Naive thymus-derived CD8-positive, alpha-beta T cell (primary cell): Measurements from ENCODE around the gene RTN4. TPM values are rescaled to one million over a fixed set of nuclear protein-coding genes. Genes with fewer than 3 reads are reported as not detected.
A peak's percentile ranks its signal among the peaks of the same experiment; 100 is the strongest.
"Not testable (repeated sequence)": the region's sequence is repeated elsewhere in the genome, so short reads cannot be mapped to it uniquely, and the experiment has no call there.

ENCODE experiments used
- ATAC-seq, 2 donors: fragments of 150-1000 bp; cut with Tn5 transposase in 1 of 2; sonication (Bioruptor Pico), chemical (Tn5 transposase) in 1 of 2; 1 replicate in 1 of 2; 2 replicates in 1 of 2; pipeline ENCODE4 v1.10.0; 2021; ENCODE audit warnings: mild to moderate bottlenecking in 2 of 2, moderate library complexity in 2 of 2
- POLR2A ChIA-PET: fragments of 350-600 bp; sonication (Branson Sonifier 250); formaldehyde crosslinking; loops from one replicate; lab custom pipeline; 2021; ENCODE audit warnings: antibody characterized with exemption; lab: Charles Lee
- DNase-seq, 10 donors: peaks; one replicate each; pipeline versions ENCODE4 v3.0.0 to v3.0.0-alpha.2; 2020 to 2022
- H3K27ac Mint-ChIP-seq, 10 donors: one replicate each; pipeline ENCODE4 v1.8.0; 2020 to 2022; ENCODE audit warnings: mild to moderate bottlenecking in 10 of 10, mixed read lengths in 10 of 10, moderate library complexity in 4 of 10, inconsistent platforms in 1 of 10
- H3K27me3 Mint-ChIP-seq, 5 donors: one replicate each; pipeline ENCODE4 v1.8.0; 2021 to 2022; ENCODE audit warnings: mixed read lengths in 5 of 5
- H3K36me3 Mint-ChIP-seq, 3 donors: one replicate each; pipeline ENCODE4 v1.8.0; 2020 to 2022; ENCODE audit warnings: mixed read lengths in 3 of 3, mild to moderate bottlenecking in 2 of 3, inconsistent platforms in 1 of 3
- H3K4me1 Mint-ChIP-seq, 4 donors: one replicate each; pipeline ENCODE4 v1.8.0; 2021 to 2022; ENCODE audit warnings: mixed read lengths in 4 of 4
- H3K4me3 Mint-ChIP-seq, 10 donors: one replicate each; pipeline ENCODE4 v1.8.0; 2020 to 2022; ENCODE audit warnings: mild to moderate bottlenecking in 10 of 10, mixed read lengths in 10 of 10, moderate library complexity in 6 of 10, inconsistent platforms in 1 of 10
- H3K9me3 Mint-ChIP-seq, 9 donors: one replicate each; pipeline ENCODE4 v1.8.0; 2020 to 2022; ENCODE audit warnings: mixed read lengths in 9 of 9, mild to moderate bottlenecking in 3 of 9, inconsistent platforms in 1 of 9, moderate library complexity in 1 of 9
- polyA plus RNA-seq, 3 donors: library from polyadenylated mRNA; unstranded; fragments of 300-500 nt; fragmentation: Illumina TruSeq; gene quantifications; one replicate each; pipeline ENCODE4 v1.2.3, GENCODE V29; 2021
- total RNA-seq, 8 experiments: library from RNA in 2 of 8; stranded (reverse) in 2 of 8; gene quantifications; one replicate each; pipeline ENCODE4 v1.2.3 and lab custom pipeline; 2021 to 2026

RTN4 gene
- total and polyA plus RNA-seq, 5 experiments from 2014 or later = 68.0 to 77.1 (median 69.3) TPM

GRCh38 chr2:55061523-55062344 is 11.5 kb upstream of the RTN4 start:
- Mint-ChIP-seq H3K36me3 (no peaks in the 10 kb centered on the region), H3K27me3 (no peaks in the 10 kb centered on the region), H3K27ac (no peak overlapping the region), H3K4me1 (peaks cover 0 to 6% (median 1%) of the 10 kb centered on the region in 4 donors), H3K9me3 (peaks cover 0 to 1% (median 0%) of the 10 kb centered on the region in 9 donors), H3K4me3 (no peak overlapping the region)
- POLR2A ChIA-PET = interaction anchor here (1.3 kb wide), 1 partner anchor 11 kb away, joined by 3 read pairs; the partner anchor contains the start of gene RTN4
- DNase-seq (no peak), ATAC-seq (no peak)

- no peak overlapping the region for H3K4me3 Mint-ChIP-seq
Observed at GRCh38 chr2:55059793-55060192, 9.5 kb upstream of the RTN4 start.

GRCh38 chr2:55057474-55057873 is 7.2 kb upstream of the RTN4 start:
- H3K27me3 Mint-ChIP-seq = no peaks in the 10 kb centered on the region
- H3K36me3 Mint-ChIP-seq = no peaks in the 10 kb centered on the region
- DNase-seq (no peak), ATAC-seq (no peak)
- POLR2A ChIA-PET = interaction anchor here (0.6 to 0.9 kb wide), 2 partner anchors 8 to 104 kb away, joined by 4 to 10 read pairs; no protein-coding TSS in a partner anchor
- H3K9me3 Mint-ChIP-seq = peaks cover 0 to 1% (median 0%) of the 10 kb centered on the region in 9 donors
- peaks cover 5 to 27% (median 20%) of the 10 kb centered on the region in 4 donors for H3K4me1 Mint-ChIP-seq
- H3K27ac Mint-ChIP-seq = no peak overlapping the region
- H3K4me3 Mint-ChIP-seq = no peak overlapping the region

More at GRCh38 chr2:55059793-55060192, 9.5 kb upstream of the RTN4 start:
- Mint-ChIP-seq H3K36me3 (no peaks in the 10 kb centered on the region), H3K27ac (peak overlapping the region in 1 of 10 donors; percentile 30), H3K27me3 (no peaks in the 10 kb centered on the region), H3K4me1 (peaks cover 3 to 9% (median 6%) of the 10 kb centered on the region in 4 donors), H3K9me3 (peaks cover 0 to 1% (median 0%) of the 10 kb centered on the region in 9 donors)
- no peak for ATAC-seq
- POLR2A ChIA-PET = interaction anchor here (0.7 kb wide), 1 partner anchor 9 kb away, joined by 3 read pairs; the partner anchor contains the start of gene RTN4
- no peak for DNase-seq

GRCh38 chr2:55056024-55056521 is 5.8 kb upstream of the RTN4 start:
- ATAC-seq = no peak
- Mint-ChIP-seq H3K27ac (peak overlapping the region in 3 of 10 donors; percentile 43 to 66 (median 49)), H3K4me1 (peaks cover 11 to 40% (median 32%) of the 10 kb centered on the region in 4 donors), H3K36me3 (no peaks in the 10 kb centered on the region), H3K9me3 (no peaks in the 10 kb centered on the region), H3K4me3 (no peak overlapping the region), H3K27me3 (no peaks in the 10 kb centered on the region)
- POLR2A ChIA-PET = no interaction called here
- DNase-seq = no peak

- Mint-ChIP-seq H3K27me3 (no peaks in the 10 kb centered on the region), H3K4me3 (peak overlapping the region; percentile 28 to 80 (median 64)), H3K27ac (peak overlapping the region; percentile 63 to 97 (median 92)), H3K4me1 (peaks cover 16 to 47% (median 39%) of the 10 kb centered on the region in 4 donors), H3K9me3 (no peaks in the 10 kb centered on the region), H3K36me3 (peaks cover 0 to 3% (median 0%) of the 10 kb centered on the region in 3 donors)
- POLR2A ChIA-PET = no interaction called here
- peak in 4 of 10 donors; percentile 27 to 51 (median 42) for DNase-seq
- ATAC-seq = no peak
Observed at GRCh38 chr2:55054106-55054875, 4.0 kb upstream of the RTN4 start.

GRCh38 chr2:55053225-55053624 is 3.0 kb upstream of the RTN4 start:
- POLR2A ChIA-PET = interaction anchor here (1.2 kb wide), 1 partner anchor 179 kb away, joined by 4 read pairs; the partner anchor contains the start of genes CLHC1 and RPS27A
- peak overlapping the region; percentile 63 to 97 (median 90) for H3K27ac Mint-ChIP-seq
- peak overlapping the region in 4 of 10 donors; percentile 60 to 71 (median 68) for H3K4me3 Mint-ChIP-seq
- not testable (repeated sequence) for DNase-seq, H3K36me3 Mint-ChIP-seq, ATAC-seq, H3K27me3 Mint-ChIP-seq, H3K9me3 Mint-ChIP-seq
- peaks cover 20 to 52% (median 44%) of the 10 kb centered on the region in 4 donors for H3K4me1 Mint-ChIP-seq

GRCh38 chr2:55052129-55053061 is 2.1 kb upstream of the RTN4 start:
- Mint-ChIP-seq H3K9me3 (no peaks in the 10 kb centered on the region), H3K27ac (peak overlapping the region; percentile 14 to 97 (median 84)), H3K27me3 (no peaks in the 10 kb centered on the region), H3K4me1 (peaks cover 22 to 59% (median 51%) of the 10 kb centered on the region in 4 donors), H3K4me3 (peak overlapping the region; percentile 23 to 100 (median 71)), H3K36me3 (peaks cover 0 to 3% (median 0%) of the 10 kb centered on the region in 3 donors)
- no peak for ATAC-seq
- DNase-seq = peak in 2 of 10 donors; percentile 10 to 30
- POLR2A ChIA-PET = interaction anchor here (1.2 to 1.4 kb wide), 2 partner anchors 180 to 467 kb away, joined by 3 to 4 read pairs; partner anchors contain the start of genes CFAP36, CLHC1 and RPS27A

- H3K36me3 Mint-ChIP-seq = peaks cover 0 to 3% (median 0%) of the 10 kb centered on the region in 3 donors
- POLR2A ChIA-PET = interaction anchor here (0.5 to 2.9 kb wide), 22 partner anchors 9 to 567 kb away, joined by 3 to 22 read pairs (median 4); partner anchors contain the start of genes CFAP36, CLHC1 and RPS27A
- H3K4me3 Mint-ChIP-seq = peak overlapping the region; percentile 91 to 100 (median 100)
- no peaks in the 10 kb centered on the region for H3K27me3 Mint-ChIP-seq
- H3K9me3 Mint-ChIP-seq = no peaks in the 10 kb centered on the region
- peaks cover 29 to 70% (median 62%) of the 10 kb centered on the region in 4 donors for H3K4me1 Mint-ChIP-seq
- peak overlapping the region; percentile 96 to 100 (median 99) for H3K27ac Mint-ChIP-seq
- ATAC-seq (no peak), DNase-seq (peak in 3 of 10 donors; percentile 15 to 30 (median 29))
Observed at GRCh38 chr2:55051026-55051866, 995 bp upstream of the RTN4 start.

GRCh38 chr2:55049821-55050099 is 491 bp downstream of the RTN4 start:
- H3K4me3 Mint-ChIP-seq = peak overlapping the region in 8 of 10 donors; percentile 91 to 100 (median 100)
- peaks cover 0 to 3% (median 0%) of the 10 kb centered on the region in 3 donors for H3K36me3 Mint-ChIP-seq
- H3K4me1 Mint-ChIP-seq = peaks cover 35 to 81% (median 70%) of the 10 kb centered on the region in 4 donors
- no peaks in the 10 kb centered on the region for H3K9me3 Mint-ChIP-seq
- peak overlapping the region in 5 of 10 donors; percentile 96 to 99 (median 98) for H3K27ac Mint-ChIP-seq
- POLR2A ChIA-PET = interaction anchor here (0.9 to 2.9 kb wide), 18 partner anchors 8 to 1282 kb away, joined by 3 to 22 read pairs (median 4); partner anchors contain the start of genes ACYP2, CHAC2, CLHC1 and RPS27A
- DNase-seq (peak in 2 of 10 donors; percentile 14 to 23), ATAC-seq (peak in 1 of 2 donors; percentile 1)
- no peaks in the 10 kb centered on the region for H3K27me3 Mint-ChIP-seq

GRCh38 chr2:55049043-55049820 is 1.0 kb downstream of the RTN4 start:
- POLR2A ChIA-PET = interaction anchor here (0.5 to 2.9 kb wide), 15 partner anchors 8 to 933 kb away, joined by 3 to 19 read pairs (median 4); partner anchors contain the start of genes ACYP2, CLHC1 and RPS27A
- Mint-ChIP-seq H3K9me3 (no peaks in the 10 kb centered on the region), H3K27me3 (no peaks in the 10 kb centered on the region), H3K4me1 (peaks cover 33 to 76% (median 69%) of the 10 kb centered on the region in 4 donors), H3K36me3 (peaks cover 0 to 3% (median 0%) of the 10 kb centered on the region in 3 donors), H3K4me3 (peak overlapping the region; percentile 91 to 100 (median 94)), H3K27ac (peak overlapping the region; percentile 86 to 99 (median 94))
- ATAC-seq (peak; percentile 4 to 13), DNase-seq (peak; percentile 31 to 79 (median 54))
